Stimulated activated CD8-positive, alpha-beta memory T cell treated with anti-CD3 and anti-CD28 coated beads, Interleukin-2, amount 100 ng/mL, for 1 hour (primary cell): Measurements from ENCODE around the gene NUDC.
"Not testable (repeated sequence)": the region's sequence is repeated elsewhere in the genome, so short reads cannot be mapped to it uniquely, and the experiment has no call there.

ENCODE experiments used
- DNase-seq, 2 donors: peaks; one replicate each; pipeline ENCODE4 v3.0.0-alpha.2; 2020; ENCODE audit warnings: low read depth in 2 of 2

Gene NUDC

GRCh38 chr1:26911399-26912146, 10.0 kb upstream of the NUDC start:
- DNase-seq = no peak

- DNase-seq = no peak
Observed at GRCh38 chr1:26912147-26912490, 9.4 kb upstream of the NUDC start.

GRCh38 chr1:26913389-26913753, 8.2 kb upstream of the NUDC start:
- no peak for DNase-seq

GRCh38 chr1:26913754-26914619, 7.6 kb upstream of the NUDC start, which contains the start of gene NR0B2:
NR0B2 (minus strand) TSS chr1:26913975; CDS start chr1:26913940, 35 bp downstream.
- DNase-seq = no peak

GRCh38 chr1:26915204-26915842, 6.2 kb upstream of the NUDC start:
- no peak for DNase-seq

- no peak for DNase-seq
Observed at GRCh38 chr1:26921126-26921539, 410 bp upstream of the NUDC start.

GRCh38 chr1:26922431-26922729, 837 bp downstream of the NUDC start:
- DNase-seq = no peak

GRCh38 chr1:26922901-26923300, 1.4 kb downstream of the NUDC start:
- no peak for DNase-seq

GRCh38 chr1:26923711-26924110, 2.2 kb downstream of the NUDC start:
- no peak for DNase-seq

- DNase-seq = no peak
Observed at GRCh38 chr1:26932531-26932930, 11.0 kb downstream of the NUDC start.

- no peak for DNase-seq
Observed at GRCh38 chr1:26936823-26937222, 15.3 kb downstream of the NUDC start.

GRCh38 chr1:26938004-26938658, 16.6 kb downstream of the NUDC start:
- no peak for DNase-seq

GRCh38 chr1:26938659-26939025, 17.1 kb downstream of the NUDC start:
- no peak for DNase-seq

- DNase-seq = no peak
Observed at GRCh38 chr1:26941311-26941710, 19.8 kb downstream of the NUDC start.

GRCh38 chr1:26942656-26943055, 21.1 kb downstream of the NUDC start:
- DNase-seq = no peak

- DNase-seq = no peak
Observed at GRCh38 chr1:26945138-26945537, 23.6 kb downstream of the NUDC start.

- DNase-seq = no peak
Observed at GRCh38 chr1:26945728-26946127, 24.2 kb downstream of the NUDC start.

GRCh38 chr1:26946270-26946669, 24.7 kb downstream of the NUDC start:
- DNase-seq = no peak

- DNase-seq = not testable (repeated sequence)
Observed at GRCh38 chr1:26948725-26949057, 27.1 kb downstream of the NUDC start.

- DNase-seq = no peak
Observed at GRCh38 chr1:26949266-26949925, 27.9 kb downstream of the NUDC start.

- no peak for DNase-seq
Observed at GRCh38 chr1:26949926-26950319, 28.4 kb downstream of the NUDC start.

GRCh38 chr1:26950602-26951001, 29.1 kb downstream of the NUDC start:
- no peak for DNase-seq
